ENCODE results near the gene CRIM1.

- peak; percentile 41 to 54 for TF ChIP-seq CTCF (conservative IDR thresholded peaks at IDR 0.05 in 1 of 2, IDR thresholded peaks at IDR 0.05 in 1 of 2; ENCODE audit: low read depth in 1 of 2, low read length in 2 of 2)
- TF ChIP-seq EZH2 (IDR thresholded peaks at IDR 0.05; ENCODE audit: low read length, missing control alignments) = no peak
Measured at GRCh38 chr2:36459725-36460137, 104.2 kb downstream of the CRIM1 start.

Data from fibroblast of lung (primary cell).